NK-92 treated with Interleukin-12 subunit alpha and Interleukin-12 subunit beta, amount 100 ng/mL, for 24 hours (cell line): ENCODE data around the gene CEP70.
"Not testable (repeated sequence)": the region's sequence is repeated elsewhere in the genome, so short reads cannot be mapped to it uniquely, and the experiment has no call there.

Experiments used
- DNase-seq: peaks from one replicate; lab custom pipeline; 2025; lab: John Stamatoyannopoulos, UW

Gene CEP70

GRCh38 chr3:138513090-138513843, 80.8 kb downstream of the CEP70 start:
- no peak for DNase-seq

- DNase-seq = no peak
Measured at GRCh38 chr3:138511945-138512344, 82.1 kb downstream of the CEP70 start.

- no peak for DNase-seq
Measured at GRCh38 chr3:138509586-138509985, 84.5 kb downstream of the CEP70 start.

GRCh38 chr3:138507524-138507923, 86.5 kb downstream of the CEP70 start:
- DNase-seq = no peak

- DNase-seq = no peak
Measured at GRCh38 chr3:138498991-138499390, 95.1 kb downstream of the CEP70 start.

GRCh38 chr3:138497851-138498250, 96.2 kb downstream of the CEP70 start:
- no peak for DNase-seq

- DNase-seq = no peak
Measured at GRCh38 chr3:138497021-138497420, 97.0 kb downstream of the CEP70 start.

- DNase-seq = no peak
Measured at GRCh38 chr3:138496436-138496835, 97.6 kb downstream of the CEP70 start.

GRCh38 chr3:138495638-138496037, 98.4 kb downstream of the CEP70 start:
- not testable (repeated sequence) for DNase-seq

- DNase-seq = no peak
Measured at GRCh38 chr3:138494607-138494929, 99.5 kb downstream of the CEP70 start.

GRCh38 chr3:138493804-138494606, 100.1 kb downstream of the CEP70 start:
- no peak for DNase-seq

GRCh38 chr3:138492980-138493675, 100.9 kb downstream of the CEP70 start:
- no peak for DNase-seq

- no peak for DNase-seq
Measured at GRCh38 chr3:138491971-138492370, 102.1 kb downstream of the CEP70 start.

GRCh38 chr3:138486580-138486979, 107.5 kb downstream of the CEP70 start:
- DNase-seq = not testable (repeated sequence)

GRCh38 chr3:138484672-138485071, 109.4 kb downstream of the CEP70 start:
- DNase-seq = not testable (repeated sequence)

- DNase-seq = peak; percentile 12
Measured at GRCh38 chr3:138479438-138479863, 114.6 kb downstream of the CEP70 start.

GRCh38 chr3:138477801-138478200, 116.3 kb downstream of the CEP70 start:
- DNase-seq = no peak

GRCh38 chr3:138477120-138477519, 116.9 kb downstream of the CEP70 start:
- DNase-seq = no peak

GRCh38 chr3:138476526-138476925, 117.5 kb downstream of the CEP70 start:
- DNase-seq = no peak

GRCh38 chr3:138474163-138474562, 119.9 kb downstream of the CEP70 start:
- no peak for DNase-seq

- DNase-seq = no peak
Measured at GRCh38 chr3:138473391-138473790, 120.7 kb downstream of the CEP70 start.

GRCh38 chr3:138472141-138472825, 121.8 kb downstream of the CEP70 start:
- DNase-seq = no peak
